Stomach (tissue), 4 donors: ENCODE results near the gene PDLIM4.

Source experiments
- CTCF ChIP-seq, 7 experiments: fragments of 450-650 bp in 4 of 7; fragments of 200-600 bp in 3 of 7; sonication (generic) in 3 of 7; IDR thresholded peaks; one replicate each; pipeline ENCODE4 v1.5.1; 2016 to 2019; ENCODE audit warnings: antibody characterized with exemption in 7 of 7, control low read depth in 2 of 7, mild to moderate bottlenecking in 1 of 7
- EP300 ChIP-seq: sonication (generic); formaldehyde crosslinking; IDR thresholded peaks from one replicate; pipeline ENCODE4 v1.6.1; 2017; ENCODE audit warnings: antibody characterized with exemption
- POLR2A ChIP-seq, 4 donors: fragments of 450-650 bp; IDR thresholded peaks; one replicate each; pipeline ENCODE4 v1.6.1; 2016; ENCODE audit warnings: antibody characterized with exemption in 4 of 4, control low read depth in 2 of 4, mild to moderate bottlenecking in 1 of 4, moderate library complexity in 1 of 4
- POLR2AphosphoS5 ChIP-seq, 3 donors: sonication (generic); formaldehyde crosslinking; IDR thresholded peaks; one replicate each; pipeline ENCODE4 v1.6.1; 2016; ENCODE audit warnings: antibody characterized with exemption in 3 of 3

- TF ChIP-seq CTCF (IDR thresholded peaks at IDR 0.05) (no peak), POLR2A (IDR thresholded peaks at IDR 0.05) (no peak), POLR2AphosphoS5 (IDR thresholded peaks at IDR 0.05) (no peak), EP300 (no peak)
These were observed 19.8 kb downstream of the PDLIM4 start for GRCh38 chr5:132277256-132277655.
